ENCODE results near the gene ABI3. TPM values are rescaled to one million over a fixed set of nuclear protein-coding genes. Genes with fewer than 3 reads are reported as not detected.

The ABI3 gene
- total RNA-seq, 1 experiment from 2014 or later, result not detected

DNA sequence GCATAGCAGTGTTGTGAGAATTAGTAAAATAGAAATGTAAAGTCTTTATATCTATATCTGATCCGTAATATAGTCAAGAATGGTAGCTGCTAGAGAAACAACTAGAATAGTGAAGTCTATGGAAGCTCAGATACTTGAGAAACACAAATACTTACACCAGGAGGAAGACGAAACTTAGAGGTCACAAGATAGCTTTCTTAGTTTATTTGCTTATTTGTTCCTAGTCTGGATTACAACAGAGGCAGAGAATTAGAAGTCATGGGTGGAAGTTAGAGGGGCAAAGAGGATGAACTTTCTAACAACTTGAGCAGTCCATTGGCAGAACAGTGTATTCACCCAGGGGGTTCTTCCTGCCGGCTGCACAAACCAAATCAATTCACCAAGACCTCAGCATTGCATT, 14.0 kb upstream of the ABI3 start:
- Histone ChIP-seq H3K79me2 (ENCODE audit: low read depth) (no peaks in the 10 kb centered on the region), H3K9me3 (ENCODE audit: insufficient read depth, low read depth) (no peaks in the 10 kb centered on the region), H3F3A (ENCODE audit: insufficient read depth, low read depth) (peaks cover 18% of the 10 kb centered on the region), H3K27ac (no peak overlapping the region), H4K20me1 (ENCODE audit: insufficient read depth) (no peaks in the 10 kb centered on the region), H2AFZ (no peak overlapping the region), H3K27me3 (ENCODE audit: insufficient read depth, low read depth) (no peaks in the 10 kb centered on the region), H3K9me2 (ENCODE audit: insufficient read depth) (no peaks in the 10 kb centered on the region), H3K36me3 (ENCODE audit: low read depth) (no peaks in the 10 kb centered on the region), H3K4me1 (replicated peaks; ENCODE audit: insufficient read depth) (peaks cover 11% of the 10 kb centered on the region), H3K4me2 (no peak overlapping the region), H3K4me3 (no peak overlapping the region)
- DNase-seq, result no peak
- intact Hi-C loops (cut with micrococcal nuclease; ENCODE audit: unreplicated experiment), result loop anchor here (10.0 kb wide), 2 partner anchors 162 to 302 kb away; partner anchors contain the start of gene ATP5MC1
- POLR2A ChIA-PET (ENCODE audit: unreplicated experiment), result no interaction called here
- no TSS peak for BruUV-seq (replicated peaks)
- no peak for TF ChIP-seq EZH2 (IDR thresholded peaks at IDR 0.05; ENCODE audit: low read depth)
- TF ChIP-seq, protein P1, sequence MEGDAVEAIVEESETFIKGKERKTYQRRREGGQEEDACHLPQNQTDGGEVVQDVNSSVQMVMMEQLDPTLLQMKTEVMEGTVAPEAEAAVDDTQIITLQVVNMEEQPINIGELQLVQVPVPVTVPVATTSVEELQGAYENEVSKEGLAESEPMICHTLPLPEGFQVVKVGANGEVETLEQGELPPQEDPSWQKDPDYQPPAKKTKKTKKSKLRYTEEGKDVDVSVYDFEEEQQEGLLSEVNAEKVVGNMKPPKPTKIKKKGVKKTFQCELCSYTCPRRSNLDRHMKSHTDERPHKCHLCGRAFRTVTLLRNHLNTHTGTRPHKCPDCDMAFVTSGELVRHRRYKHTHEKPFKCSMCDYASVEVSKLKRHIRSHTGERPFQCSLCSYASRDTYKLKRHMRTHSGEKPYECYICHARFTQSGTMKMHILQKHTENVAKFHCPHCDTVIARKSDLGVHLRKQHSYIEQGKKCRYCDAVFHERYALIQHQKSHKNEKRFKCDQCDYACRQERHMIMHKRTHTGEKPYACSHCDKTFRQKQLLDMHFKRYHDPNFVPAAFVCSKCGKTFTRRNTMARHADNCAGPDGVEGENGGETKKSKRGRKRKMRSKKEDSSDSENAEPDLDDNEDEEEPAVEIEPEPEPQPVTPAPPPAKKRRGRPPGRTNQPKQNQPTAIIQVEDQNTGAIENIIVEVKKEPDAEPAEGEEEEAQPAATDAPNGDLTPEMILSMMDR (conservative IDR thresholded peaks at IDR 0.05), result no peak
- CTCF ChIA-PET, result no interaction called here

DNA sequence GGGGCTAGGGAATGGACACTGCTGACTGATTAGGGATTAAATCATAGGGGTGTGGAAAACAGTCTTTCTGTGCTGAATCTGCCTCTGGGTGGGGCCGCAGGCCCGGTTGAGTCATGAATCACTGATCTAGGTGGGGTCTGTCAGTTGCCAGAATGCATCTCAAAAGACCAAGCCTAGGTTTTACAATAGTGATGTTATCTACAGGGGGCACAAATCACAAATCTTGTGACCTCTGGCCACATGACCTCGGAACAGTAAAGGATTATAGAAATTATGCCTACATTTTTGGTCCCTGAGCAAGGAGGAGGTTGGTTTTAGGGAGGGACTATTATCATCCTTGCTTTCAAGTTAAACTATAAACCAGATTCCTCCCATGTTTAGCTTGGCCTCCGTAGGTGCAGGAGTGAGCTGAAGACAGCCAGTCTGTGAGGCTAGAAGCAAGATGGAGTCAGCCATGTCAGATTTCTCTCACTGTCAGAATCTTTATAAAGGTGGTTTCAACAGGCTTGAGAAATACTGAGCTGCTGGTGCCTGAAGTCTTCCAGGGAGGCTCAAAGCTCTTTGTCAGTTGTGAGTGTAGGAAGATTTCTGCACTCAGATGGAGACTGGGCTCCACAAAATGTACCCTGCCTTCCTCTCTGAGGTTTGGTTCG, 13.0 kb upstream of the ABI3 start:
- DNase-seq, result peak; percentile 12 to 42
- Histone ChIP-seq H3K27me3 (ENCODE audit: insufficient read depth, low read depth) (peaks cover 4% of the 10 kb centered on the region; the same call in 1 of the 2 replicates), H3K36me3 (ENCODE audit: low read depth) (no peaks in the 10 kb centered on the region), H3K27ac (no peak overlapping the region), H3K4me3 (no peak overlapping the region), H3K9me3 (ENCODE audit: insufficient read depth, low read depth) (no peaks in the 10 kb centered on the region), H4K20me1 (ENCODE audit: insufficient read depth) (no peaks in the 10 kb centered on the region), H3K79me2 (ENCODE audit: low read depth) (no peaks in the 10 kb centered on the region), H2AFZ (0 out of 2 replicates have a peak overlapping the region, but pooled peaks have one; percentile 30), H3F3A (ENCODE audit: insufficient read depth, low read depth) (peaks cover 10% of the 10 kb centered on the region; the same call in 1 of the 2 replicates), H3K9me2 (ENCODE audit: insufficient read depth) (no peaks in the 10 kb centered on the region), H3K4me2 (no peak overlapping the region), H3K4me1 (replicated peaks; ENCODE audit: insufficient read depth) (peaks cover 11% of the 10 kb centered on the region)
- POLR2A ChIA-PET (ENCODE audit: unreplicated experiment), result no interaction called here
- TF ChIP-seq, protein P1 (conservative IDR thresholded peaks at IDR 0.05), result no peak
- no peak for TF ChIP-seq EZH2 (IDR thresholded peaks at IDR 0.05; ENCODE audit: low read depth)
- intact Hi-C loops (cut with micrococcal nuclease; ENCODE audit: unreplicated experiment), result loop anchor here (10.0 kb wide), 2 partner anchors 163 to 303 kb away; partner anchors contain the start of gene ATP5MC1
- CTCF ChIA-PET, result interaction anchor here (0.7 kb wide), 1 partner anchor 17 kb away, joined by 3 read pairs; no protein-coding TSS in a partner anchor
- no TSS peak for BruUV-seq (replicated peaks)

- no peak overlapping the region for H2AFZ ChIP-seq
- peaks cover 11% of the 10 kb centered on the region for H3K4me1 ChIP-seq (replicated peaks; ENCODE audit: insufficient read depth)
- BruUV-seq (replicated peaks), result no TSS peak
- H4K20me1 ChIP-seq (ENCODE audit: insufficient read depth), result no peaks in the 10 kb centered on the region
- H3K79me2 ChIP-seq (ENCODE audit: low read depth), result no peaks in the 10 kb centered on the region
- no peak overlapping the region for H3K27ac ChIP-seq
- CTCF ChIA-PET, result interaction anchor here (0.7 kb wide), 1 partner anchor 17 kb away, joined by 3 read pairs; no protein-coding TSS in a partner anchor
- no peaks in the 10 kb centered on the region for H3K9me3 ChIP-seq (ENCODE audit: insufficient read depth, low read depth)
- H3K36me3 ChIP-seq (ENCODE audit: low read depth), result no peaks in the 10 kb centered on the region
- H3F3A ChIP-seq (ENCODE audit: insufficient read depth, low read depth), result peaks cover 10% of the 10 kb centered on the region; the same call in 1 of the 2 replicates
- H3K9me2 ChIP-seq (ENCODE audit: insufficient read depth), result no peaks in the 10 kb centered on the region
- H3K4me3 ChIP-seq, result no peak overlapping the region
- H3K27me3 ChIP-seq (ENCODE audit: insufficient read depth, low read depth), result peaks cover 11% of the 10 kb centered on the region
- DNase-seq, result no peak
- intact Hi-C loops (cut with micrococcal nuclease; ENCODE audit: unreplicated experiment), result loop anchor here (10.0 kb wide), 2 partner anchors 163 to 303 kb away; partner anchors contain the start of gene ATP5MC1
- TF ChIP-seq, protein P1 (conservative IDR thresholded peaks at IDR 0.05), result no peak
- no peak for TF ChIP-seq EZH2 (IDR thresholded peaks at IDR 0.05; ENCODE audit: low read depth)
- POLR2A ChIA-PET (ENCODE audit: unreplicated experiment), result interaction anchor here (0.6 kb wide), 1 partner anchor 570 kb away, joined by 3 read pairs; no protein-coding TSS in a partner anchor
- no peak overlapping the region for H3K4me2 ChIP-seq
Measured at GRCh38 chr17:49198211-49198610, 12.3 kb upstream of the ABI3 start.

Data from PC-9 (cell line).